ENCODE measurements around the gene WNT7B. TPM values are rescaled to one million over a fixed set of nuclear protein-coding genes. Genes with fewer than 3 reads are reported as not detected.

WNT7B gene
- polyA plus RNA-seq, 1 experiment, result not detected

DNA sequence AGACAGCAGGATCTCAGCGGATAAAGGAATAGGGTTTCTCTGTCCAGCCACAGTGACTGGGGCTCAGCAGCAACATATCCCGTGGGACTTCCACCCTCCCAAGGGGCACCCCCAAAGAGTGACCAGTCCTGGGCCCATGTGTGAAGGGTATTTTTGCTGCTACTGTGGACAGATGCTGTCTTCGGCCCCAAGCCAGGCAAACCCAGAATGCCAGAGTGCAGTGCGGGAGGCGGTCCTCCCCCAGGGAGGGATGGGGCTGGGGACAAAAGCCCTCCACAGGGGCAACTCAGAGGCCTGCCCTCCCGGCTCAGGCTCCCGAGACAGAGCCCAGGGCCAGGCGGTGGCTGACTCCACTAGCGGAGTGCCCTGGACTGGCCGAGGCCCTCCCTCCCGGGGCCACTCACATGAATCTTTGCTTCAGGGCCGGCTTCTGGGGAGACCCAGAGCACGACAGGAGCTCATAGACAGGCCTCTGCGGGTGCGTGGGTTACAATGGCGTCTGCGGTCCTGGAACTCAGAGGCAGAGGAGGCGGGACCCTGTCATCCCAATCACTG, 34.7 kb upstream of the WNT7B start:
- no peak for DNase-seq (ENCODE audit: low read depth)
- no peaks in the 10 kb centered on the region for H3K36me3 ChIP-seq (ENCODE audit: control insufficient read depth, insufficient read depth, low read length)
- CTCF ChIA-PET, result interaction anchor here (0.7 to 3.0 kb wide), 8 partner anchors 8 to 105 kb away, joined by 3 to 17 read pairs (median 8); no protein-coding TSS in a partner anchor
- POLR2A ChIA-PET, result no interaction called here
- TF ChIP-seq, protein P1, sequence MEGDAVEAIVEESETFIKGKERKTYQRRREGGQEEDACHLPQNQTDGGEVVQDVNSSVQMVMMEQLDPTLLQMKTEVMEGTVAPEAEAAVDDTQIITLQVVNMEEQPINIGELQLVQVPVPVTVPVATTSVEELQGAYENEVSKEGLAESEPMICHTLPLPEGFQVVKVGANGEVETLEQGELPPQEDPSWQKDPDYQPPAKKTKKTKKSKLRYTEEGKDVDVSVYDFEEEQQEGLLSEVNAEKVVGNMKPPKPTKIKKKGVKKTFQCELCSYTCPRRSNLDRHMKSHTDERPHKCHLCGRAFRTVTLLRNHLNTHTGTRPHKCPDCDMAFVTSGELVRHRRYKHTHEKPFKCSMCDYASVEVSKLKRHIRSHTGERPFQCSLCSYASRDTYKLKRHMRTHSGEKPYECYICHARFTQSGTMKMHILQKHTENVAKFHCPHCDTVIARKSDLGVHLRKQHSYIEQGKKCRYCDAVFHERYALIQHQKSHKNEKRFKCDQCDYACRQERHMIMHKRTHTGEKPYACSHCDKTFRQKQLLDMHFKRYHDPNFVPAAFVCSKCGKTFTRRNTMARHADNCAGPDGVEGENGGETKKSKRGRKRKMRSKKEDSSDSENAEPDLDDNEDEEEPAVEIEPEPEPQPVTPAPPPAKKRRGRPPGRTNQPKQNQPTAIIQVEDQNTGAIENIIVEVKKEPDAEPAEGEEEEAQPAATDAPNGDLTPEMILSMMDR (IDR thresholded peaks at IDR 0.05; ENCODE audit: insufficient read depth, low read depth, low read length), result no peak
- H3K27me3 ChIP-seq (ENCODE audit: control insufficient read depth, insufficient read depth, low read length), result no peaks in the 10 kb centered on the region
- H3K4me3 ChIP-seq (ENCODE audit: low read depth, low read length), result no peak overlapping the region

DNA sequence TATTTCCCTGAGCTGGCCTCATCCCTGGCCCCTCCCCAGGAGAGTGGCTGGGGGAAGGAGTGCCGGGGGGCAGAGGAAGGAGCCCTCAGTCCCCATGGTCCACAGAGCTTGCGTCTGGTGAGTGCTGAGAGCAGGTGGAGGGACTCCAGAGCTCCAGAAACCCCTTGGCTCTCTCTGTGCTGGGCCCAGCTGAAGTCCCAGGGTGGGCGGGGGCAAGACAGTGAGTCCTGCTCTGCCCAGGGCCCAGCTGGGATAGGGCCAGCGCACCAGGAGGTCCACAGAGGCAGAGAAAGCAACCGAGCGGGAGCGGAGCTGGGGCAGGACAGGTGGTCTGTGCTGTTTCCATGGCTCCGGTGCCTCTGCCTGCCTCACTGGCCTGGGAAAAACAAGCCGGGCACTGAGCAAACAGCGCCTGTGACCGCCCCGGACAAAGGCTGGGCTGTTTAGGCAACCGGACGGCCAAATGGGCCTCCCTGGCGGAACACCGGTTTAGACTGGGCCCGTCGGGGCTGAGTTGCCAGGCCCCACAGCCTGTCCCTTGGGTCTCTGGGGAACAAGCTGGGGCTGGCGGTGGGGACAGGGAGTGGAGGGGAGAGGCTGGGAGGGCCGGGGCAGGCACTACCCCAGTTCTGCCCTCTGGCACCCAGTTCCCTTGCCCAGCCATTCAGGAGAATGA, 34.1 kb upstream of the WNT7B start:
- Histone ChIP-seq H3K36me3 (ENCODE audit: control insufficient read depth, insufficient read depth, low read length) (no peaks in the 10 kb centered on the region), H3K4me3 (ENCODE audit: low read depth, low read length) (no peak overlapping the region), H3K27me3 (ENCODE audit: control insufficient read depth, insufficient read depth, low read length) (no peaks in the 10 kb centered on the region)
- ChIA-PET CTCF (interaction anchor here (2.5 kb wide), 1 partner anchor 106 kb away, joined by 14 read pairs; no protein-coding TSS in a partner anchor), POLR2A (no interaction called here)
- no peak for DNase-seq (ENCODE audit: low read depth)
- TF ChIP-seq, protein P1 (IDR thresholded peaks at IDR 0.05; ENCODE audit: insufficient read depth, low read depth, low read length), result no peak

DNA sequence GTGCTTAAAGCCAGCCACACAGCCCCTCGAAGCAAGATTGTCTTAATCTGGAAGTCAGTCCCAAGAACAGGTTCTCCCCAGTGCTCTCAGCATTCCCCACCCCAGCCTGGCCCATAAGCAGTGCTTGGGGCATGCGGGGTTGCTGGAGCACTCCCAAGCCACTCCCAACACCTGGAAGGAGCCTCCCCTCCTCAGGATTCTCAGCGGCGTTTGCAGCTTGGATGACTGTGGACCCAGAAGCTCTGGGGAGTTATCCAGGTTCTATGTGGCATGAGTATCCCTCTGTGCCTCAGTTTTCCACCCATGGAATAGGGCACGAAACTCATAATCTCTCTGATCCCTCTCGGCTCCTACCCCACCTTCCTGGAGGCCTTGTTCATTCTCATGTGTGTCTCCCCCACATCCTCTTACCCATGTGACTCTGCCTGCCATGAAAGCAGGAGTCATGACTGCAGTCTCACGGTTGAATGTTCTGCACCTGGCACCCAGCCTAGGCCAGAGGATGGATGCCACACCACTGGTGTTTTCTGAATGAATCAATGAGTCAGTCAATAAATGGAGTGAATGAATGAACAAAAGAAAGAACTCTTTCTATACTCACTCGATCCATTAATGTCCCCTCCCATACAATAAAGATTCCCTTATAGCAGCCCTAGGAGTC, 33.4 kb upstream of the WNT7B start:
- TF ChIP-seq, protein P1 (IDR thresholded peaks at IDR 0.05; ENCODE audit: insufficient read depth, low read depth, low read length), result no peak
- no peak for DNase-seq (ENCODE audit: low read depth)
- no peaks in the 10 kb centered on the region for H3K27me3 ChIP-seq (ENCODE audit: control insufficient read depth, insufficient read depth, low read length)
- H3K36me3 ChIP-seq (ENCODE audit: control insufficient read depth, insufficient read depth, low read length), result no peaks in the 10 kb centered on the region
- no peak overlapping the region for H3K4me3 ChIP-seq (ENCODE audit: low read depth, low read length)
- CTCF ChIA-PET, result no interaction called here
- POLR2A ChIA-PET, result no interaction called here

DNA sequence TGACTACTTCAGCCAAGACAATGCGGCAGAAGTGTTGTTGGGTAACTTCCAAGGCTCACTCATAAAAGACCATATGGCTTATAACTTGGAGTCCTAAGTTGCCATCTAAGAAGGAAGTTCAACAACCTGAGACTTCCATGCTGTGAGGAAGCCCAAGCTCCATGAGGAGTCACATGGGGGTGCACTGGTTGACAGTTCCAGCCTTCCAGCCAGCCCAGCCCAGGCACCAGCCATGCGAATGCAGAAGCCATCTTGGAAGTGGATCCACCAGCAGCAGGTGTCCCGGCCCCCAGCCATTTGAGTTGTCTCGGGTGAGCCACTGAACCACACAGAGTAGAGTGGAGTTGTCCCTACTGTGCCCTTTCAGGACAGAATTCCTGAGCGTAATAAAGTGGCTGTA, 32.8 kb upstream of the WNT7B start:
- no peaks in the 10 kb centered on the region for H3K36me3 ChIP-seq (ENCODE audit: control insufficient read depth, insufficient read depth, low read length)
- no peak for DNase-seq (ENCODE audit: low read depth)
- ChIA-PET CTCF (interaction anchor here (4.6 kb wide), 1 partner anchor 106 kb away, joined by 111 read pairs; no protein-coding TSS in a partner anchor), POLR2A (no interaction called here)
- H3K27me3 ChIP-seq (ENCODE audit: control insufficient read depth, insufficient read depth, low read length), result no peaks in the 10 kb centered on the region
- no peak overlapping the region for H3K4me3 ChIP-seq (ENCODE audit: low read depth, low read length)
- TF ChIP-seq, protein P1 (IDR thresholded peaks at IDR 0.05; ENCODE audit: insufficient read depth, low read depth, low read length), result no peak

DNA sequence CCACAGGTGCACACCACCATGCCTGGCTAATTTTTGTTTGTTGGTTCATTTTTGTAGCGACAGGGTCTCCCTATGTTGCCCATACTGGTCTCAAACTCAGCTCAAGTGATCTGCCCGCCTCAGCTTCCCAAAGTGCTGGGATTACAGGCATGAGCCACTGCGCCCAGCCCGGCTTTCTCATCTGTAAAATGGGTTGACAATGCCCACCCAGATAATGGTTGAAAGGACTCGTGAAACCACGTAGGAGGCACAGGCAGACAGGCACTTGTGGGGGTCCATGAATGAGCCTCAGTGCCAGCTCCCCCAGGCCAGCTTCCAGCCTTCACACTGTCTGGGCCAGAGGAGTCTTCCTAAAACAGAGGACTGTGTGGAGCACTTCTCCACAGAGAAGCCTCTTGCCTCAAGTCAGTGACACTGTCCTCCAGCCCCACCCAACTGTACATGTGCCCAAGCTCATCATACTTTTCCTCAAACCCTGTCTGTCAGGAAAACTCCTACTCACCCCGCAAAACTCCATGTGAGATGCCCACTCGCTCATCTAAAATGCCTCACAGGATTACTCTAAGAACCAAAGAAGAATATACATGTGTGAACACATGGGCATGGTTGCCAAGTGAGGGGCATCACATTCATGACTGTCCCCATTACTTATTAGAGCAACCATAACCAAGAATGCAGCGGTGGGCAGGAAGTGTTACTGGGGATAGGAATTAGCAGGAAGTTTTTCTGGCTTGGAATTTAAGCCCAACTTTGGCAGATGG, 32.1 kb upstream of the WNT7B start:
- CTCF ChIA-PET, result interaction anchor here (0.7 to 4.6 kb wide), 6 partner anchors 9 to 106 kb away, joined by 3 to 111 read pairs (median 40); no protein-coding TSS in a partner anchor
- no peak for DNase-seq (ENCODE audit: low read depth)
- POLR2A ChIA-PET, result no interaction called here
- no peak overlapping the region for H3K4me3 ChIP-seq (ENCODE audit: low read depth, low read length)
- TF ChIP-seq, protein P1 (IDR thresholded peaks at IDR 0.05; ENCODE audit: insufficient read depth, low read depth, low read length), result no peak
- H3K36me3 ChIP-seq (ENCODE audit: control insufficient read depth, insufficient read depth, low read length), result no peaks in the 10 kb centered on the region
- H3K27me3 ChIP-seq (ENCODE audit: control insufficient read depth, insufficient read depth, low read length), result no peaks in the 10 kb centered on the region
